Type B pancreatic cell (in vitro differentiated cells): ENCODE measurements around the gene SPEF1. TPM values are rescaled to one million over a fixed set of nuclear protein-coding genes. Genes with fewer than 3 reads are reported as not detected.

Experiments used
- DNase-seq: peaks from one replicate; pipeline ENCODE4 v3.0.0; 2021; ENCODE audit warnings: mixed read lengths; ENCODE audit not compliant: unreplicated experiment; ENCODE audit errors: extremely low spot score
- H3K27ac Mint-ChIP-seq: 2 replicates; pipeline ENCODE4 v1.8.0; 2021; ENCODE audit warnings: mild to moderate bottlenecking, mixed read lengths
- H3K27me3 Mint-ChIP-seq: 2 replicates; pipeline ENCODE4 v1.8.0; 2021; ENCODE audit warnings: mixed read lengths
- H3K36me3 Mint-ChIP-seq: 2 replicates; pipeline ENCODE4 v1.8.0; 2021; ENCODE audit warnings: mixed read lengths
- H3K4me1 Mint-ChIP-seq: one replicate; pipeline ENCODE4 v1.8.0; 2021; ENCODE audit warnings: mixed read lengths; ENCODE audit not compliant: unreplicated experiment
- H3K4me3 Mint-ChIP-seq: 2 replicates; pipeline ENCODE4 v1.8.0; 2021; ENCODE audit warnings: mild to moderate bottlenecking, mixed read lengths
- H3K9me3 Mint-ChIP-seq: 2 replicates; pipeline ENCODE4 v1.8.0; 2021; ENCODE audit warnings: mixed read lengths
- CTCF ChIP-seq: fragments of 200-600 bp; sonication (generic); conservative IDR thresholded peaks from 2 replicates; pipeline ENCODE4 v1.5.0; 2021; ENCODE audit warnings: antibody characterized with exemption, mild to moderate bottlenecking
- total RNA-seq: library from RNA; stranded (reverse); gene quantifications from 2 replicates; pipeline ENCODE4 v1.2.1, GENCODE V29; 2021; ENCODE audit warnings: low replicate concordance

Gene SPEF1
- total RNA-seq, 1 donor from 2014 or later, result 3.0 TPM

- Mint-ChIP-seq H3K4me3 (no peak overlapping the region), H3K4me1 (peaks cover 5% of the 10 kb centered on the region), H3K27ac (peak overlapping the region; percentile 39), H3K27me3 (no peaks in the 10 kb centered on the region), H3K36me3 (peaks cover 3% of the 10 kb centered on the region), H3K9me3 (no peaks in the 10 kb centered on the region)
- no peak for TF ChIP-seq CTCF
- DNase-seq, result no peak
Observed at GRCh38 chr20:3759316-3759823, 21.9 kb downstream of the SPEF1 start.

GRCh38 chr20:3758566-3758965 is 22.7 kb downstream of the SPEF1 start:
- TF ChIP-seq CTCF, result no peak
- Mint-ChIP-seq H3K36me3 (peaks cover 3% of the 10 kb centered on the region), H3K9me3 (no peaks in the 10 kb centered on the region), H3K27me3 (no peaks in the 10 kb centered on the region), H3K4me1 (peaks cover 5% of the 10 kb centered on the region), H3K4me3 (no peak overlapping the region), H3K27ac (no peak overlapping the region)
- no peak for DNase-seq

GRCh38 chr20:3757268-3757667 is 24.0 kb downstream of the SPEF1 start:
- no peak for TF ChIP-seq CTCF
- no peaks in the 10 kb centered on the region for H3K9me3 Mint-ChIP-seq
- H3K27me3 Mint-ChIP-seq, result peaks cover 7% of the 10 kb centered on the region
- H3K4me3 Mint-ChIP-seq, result no peak overlapping the region
- peaks cover 3% of the 10 kb centered on the region for H3K36me3 Mint-ChIP-seq
- DNase-seq, result no peak
- H3K4me1 Mint-ChIP-seq, result peaks cover 8% of the 10 kb centered on the region
- no peak overlapping the region for H3K27ac Mint-ChIP-seq

GRCh38 chr20:3755814-3756480 is 25.3 kb downstream of the SPEF1 start:
- DNase-seq, result no peak
- Mint-ChIP-seq H3K4me3 (no peak overlapping the region), H3K9me3 (no peaks in the 10 kb centered on the region), H3K4me1 (peaks cover 3% of the 10 kb centered on the region), H3K27ac (no peak overlapping the region), H3K27me3 (peaks cover 11% of the 10 kb centered on the region), H3K36me3 (peaks cover 3% of the 10 kb centered on the region)
- TF ChIP-seq CTCF, result no peak

GRCh38 chr20:3755269-3755668 is 26.0 kb downstream of the SPEF1 start:
- Mint-ChIP-seq H3K27me3 (peaks cover 18% of the 10 kb centered on the region), H3K4me3 (no peak overlapping the region), H3K36me3 (peaks cover 3% of the 10 kb centered on the region), H3K9me3 (no peaks in the 10 kb centered on the region), H3K4me1 (peaks cover 3% of the 10 kb centered on the region), H3K27ac (no peak overlapping the region)
- TF ChIP-seq CTCF, result no peak
- no peak for DNase-seq
